Activated CD4-positive, alpha-beta T cell treated with anti-CD3 and anti-CD28 coated beads, Interleukin-2, Interleukin-4, amounts not matched to agents 100 ng/mL and 50 ng/mL, durations not matched to agents 16 hours and 8 hours (primary cell): Measurements from ENCODE around the gene THTPA.
A peak's percentile ranks its signal among the peaks of the same experiment; 100 is the strongest.

Experiments
- DNase-seq: peaks from one replicate; pipeline ENCODE4 v3.0.0-alpha.2; 2020; ENCODE audit warnings: low spot score

The THTPA gene

DNA sequence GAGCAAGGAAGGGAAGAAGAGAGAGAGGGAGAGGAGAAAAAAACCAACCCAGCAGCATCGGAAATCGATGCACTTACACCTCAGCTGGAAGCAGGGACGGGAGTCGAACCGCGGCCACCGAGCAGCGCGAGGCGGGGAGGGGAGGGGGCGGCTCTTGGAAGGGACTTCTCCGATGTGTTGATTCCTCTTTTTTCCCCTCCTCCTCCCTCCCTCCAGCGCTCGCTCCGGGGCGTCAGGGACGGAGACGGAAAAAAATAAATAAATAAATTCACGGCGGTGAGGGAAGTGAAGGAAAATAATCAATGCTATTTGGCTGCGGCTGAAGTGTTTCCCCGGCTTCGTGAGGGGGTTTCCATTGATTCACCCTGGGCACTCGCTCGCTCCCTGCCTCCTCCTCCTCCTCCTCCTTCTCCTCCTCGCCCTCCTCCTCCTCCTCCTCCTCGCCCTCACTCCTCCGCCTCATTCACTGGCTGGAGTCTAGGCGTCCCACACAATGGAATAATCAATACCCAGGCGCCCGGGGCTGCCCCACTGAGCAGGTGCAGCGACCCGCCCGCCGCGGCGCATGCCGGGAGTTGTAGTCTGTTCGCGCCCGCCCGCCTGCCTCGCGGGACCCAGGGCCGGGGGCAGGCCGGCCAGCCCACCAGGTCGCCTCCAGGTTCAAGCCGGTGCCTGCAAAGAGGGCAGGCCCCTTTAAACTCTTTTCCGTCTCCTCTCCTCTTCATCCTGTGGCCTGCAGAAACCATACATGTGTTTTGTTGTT is 4.6 kb upstream of the THTPA start, which contains the start of gene ZFHX2:
TSS of gene ZFHX2 (minus strand) at position 500 of the 763 bp plus-strand sequence. CDS start 16,440 bp downstream, outside the sequence.
- peak; percentile 85 for DNase-seq

DNA sequence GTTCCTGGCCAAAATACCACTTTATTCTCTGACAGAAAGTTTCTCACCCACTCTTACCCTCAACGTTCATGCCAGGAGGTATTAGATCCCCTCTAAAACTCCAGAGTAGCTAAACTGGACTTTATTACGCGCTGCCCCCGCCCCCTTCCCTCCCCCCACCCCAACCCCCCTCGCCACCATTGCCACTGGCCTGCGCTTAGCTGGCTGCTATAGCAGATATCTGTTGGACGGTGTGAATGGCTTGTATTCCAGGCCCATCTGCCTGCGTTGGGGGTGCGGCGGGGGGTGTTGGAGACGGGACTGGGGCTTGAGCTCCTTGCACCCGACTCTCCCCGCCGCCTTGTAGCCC is 564 bp upstream of the THTPA start:
- no peak for DNase-seq

DNA sequence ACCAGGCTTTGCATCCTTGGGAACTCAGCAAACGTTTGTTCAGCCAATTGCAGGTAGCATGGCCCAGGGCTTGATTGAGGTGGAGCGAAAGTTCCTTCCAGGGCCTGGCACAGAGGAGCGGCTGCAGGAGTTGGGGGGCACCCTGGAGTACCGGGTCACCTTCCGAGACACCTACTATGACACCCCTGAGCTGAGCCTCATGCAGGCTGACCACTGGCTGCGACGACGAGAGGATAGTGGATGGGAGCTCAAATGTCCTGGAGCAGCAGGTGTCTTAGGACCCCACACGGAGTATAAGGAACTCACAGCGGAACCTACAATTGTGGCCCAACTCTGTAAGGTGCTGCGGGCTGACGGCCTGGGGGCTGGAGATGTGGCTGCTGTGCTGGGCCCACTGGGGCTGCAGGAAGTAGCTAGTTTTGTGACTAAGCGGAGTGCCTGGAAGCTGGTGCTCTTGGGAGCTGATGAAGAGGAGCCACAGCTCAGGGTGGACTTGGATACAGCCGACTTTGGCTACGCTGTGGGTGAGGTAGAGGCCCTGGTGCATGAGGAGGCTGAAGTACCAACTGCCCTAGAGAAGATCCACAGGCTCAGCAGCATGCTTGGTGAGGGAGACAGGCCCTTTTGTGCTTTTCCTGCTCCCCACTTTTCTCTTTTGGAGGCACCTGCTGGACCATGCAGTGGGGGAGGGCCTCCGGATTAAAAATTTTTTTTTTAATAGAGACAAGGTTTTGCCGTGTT is 799 bp downstream of the THTPA start:
- no peak for DNase-seq

DNA sequence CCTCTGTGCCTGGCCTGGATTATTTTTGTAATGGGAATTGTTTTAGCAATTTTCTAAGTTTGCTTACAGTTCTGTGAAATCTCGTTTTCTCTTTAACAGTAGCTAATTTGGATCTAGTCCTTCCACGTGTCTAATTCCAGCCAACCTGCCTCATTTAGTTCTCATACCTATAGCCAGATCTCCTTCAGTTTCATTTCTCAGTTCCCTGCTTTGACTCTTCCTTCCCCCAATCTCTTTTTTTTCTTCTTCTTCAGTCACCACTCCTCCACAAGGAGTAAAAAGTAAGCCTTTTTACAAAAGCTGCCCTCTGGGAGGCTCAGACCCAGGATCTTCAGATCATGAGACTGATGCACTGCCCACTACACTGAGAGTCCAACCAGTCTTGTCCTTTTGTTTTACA is 1.4 kb downstream of the THTPA start:
- DNase-seq = no peak

DNA sequence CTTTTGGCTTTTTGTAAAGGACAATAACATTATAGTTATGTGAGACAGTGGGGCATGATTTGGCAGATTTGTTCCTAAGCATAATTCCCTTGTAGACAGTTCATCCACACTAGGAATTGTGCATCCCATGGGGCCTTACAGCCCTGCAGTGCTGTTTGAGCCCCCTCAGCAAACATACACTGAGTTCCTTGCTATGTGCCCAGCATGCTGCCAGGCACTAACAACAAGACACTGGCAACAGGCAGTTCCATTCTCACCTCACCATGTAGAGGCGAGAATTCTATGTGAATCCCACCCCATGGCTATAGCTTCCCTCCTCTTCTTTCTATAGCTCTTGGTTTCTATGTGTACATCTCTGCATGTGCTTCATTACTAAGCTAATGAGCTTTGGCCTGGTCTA is 1.9 kb downstream of the THTPA start:
- no peak for DNase-seq

DNA sequence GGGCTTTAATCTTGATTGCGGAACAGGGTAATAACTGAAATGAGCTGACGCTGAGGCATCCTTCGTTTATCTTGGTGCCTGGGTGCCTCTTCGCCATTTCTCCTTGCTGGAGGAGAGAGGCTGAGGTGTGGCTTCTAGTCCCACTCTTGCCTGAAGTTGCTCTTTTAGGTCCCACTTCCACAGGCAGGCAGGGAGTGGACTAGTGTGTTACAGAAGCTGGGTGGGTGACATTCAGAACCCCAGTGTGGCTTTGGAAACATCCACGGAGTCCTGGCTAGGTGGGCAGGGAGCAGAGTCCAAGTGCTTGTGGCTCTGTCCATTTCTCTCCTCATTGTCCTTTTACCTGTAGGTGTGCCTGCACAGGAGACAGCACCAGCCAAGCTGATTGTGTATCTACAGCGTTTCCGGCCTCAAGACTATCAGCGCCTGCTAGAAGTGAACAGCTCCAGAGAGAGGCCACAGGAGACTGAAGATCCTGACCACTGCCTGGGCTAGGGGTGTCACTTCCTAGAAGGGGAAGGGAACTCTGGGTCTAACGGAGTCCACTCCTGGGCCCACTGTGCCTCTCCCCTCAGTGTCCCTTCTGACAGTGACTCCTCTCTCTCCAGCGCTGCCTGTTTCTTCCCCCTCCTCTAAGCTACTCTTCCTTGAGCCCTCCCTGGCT is 2.4 kb downstream of the THTPA start:
- DNase-seq = no peak

DNA sequence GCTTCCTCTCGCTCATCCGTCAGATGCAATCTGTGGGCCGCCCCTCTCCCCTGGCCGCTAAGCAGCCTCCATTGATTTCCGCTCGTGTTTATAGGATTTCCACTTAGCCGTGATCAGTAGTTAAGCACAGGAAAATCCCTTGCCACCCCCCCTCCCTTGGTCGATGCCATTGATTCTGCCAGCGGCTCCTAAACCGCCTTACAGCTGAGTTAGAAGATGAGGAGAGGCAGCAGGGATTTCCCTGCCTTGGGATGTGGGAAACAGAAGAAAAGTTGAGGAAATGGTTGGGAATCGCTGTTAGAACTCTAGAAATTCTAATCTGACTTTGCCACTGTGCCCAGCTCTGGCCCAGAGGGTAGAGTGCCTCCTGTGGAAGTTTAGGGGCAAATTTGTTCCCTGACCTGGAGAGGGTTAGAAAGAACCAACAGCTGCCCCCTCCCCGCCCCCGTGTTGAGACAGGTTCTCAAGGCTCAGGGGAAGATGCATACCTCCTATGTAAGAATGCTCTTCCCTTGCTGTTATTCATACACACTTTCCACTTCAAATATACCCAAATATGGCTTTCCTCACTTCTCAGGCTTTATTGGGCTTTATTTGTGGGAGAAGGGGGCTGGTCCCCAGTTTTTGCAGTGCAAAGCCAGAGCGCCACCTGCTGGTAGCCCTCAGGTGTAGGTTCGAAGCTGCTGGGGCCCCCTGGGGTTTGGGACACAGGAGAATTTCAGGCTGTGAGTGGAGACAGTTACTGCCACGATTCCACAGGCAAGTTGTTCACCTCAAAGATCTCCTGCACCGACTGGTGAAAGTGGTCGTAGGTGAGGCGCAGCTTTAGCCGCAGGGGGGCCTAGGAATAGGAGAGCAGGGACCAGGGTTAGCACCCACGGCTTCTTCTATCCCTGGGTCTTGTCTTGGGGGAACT is 3.2 kb downstream of the THTPA start:
- peak; percentile 68 for DNase-seq

DNA sequence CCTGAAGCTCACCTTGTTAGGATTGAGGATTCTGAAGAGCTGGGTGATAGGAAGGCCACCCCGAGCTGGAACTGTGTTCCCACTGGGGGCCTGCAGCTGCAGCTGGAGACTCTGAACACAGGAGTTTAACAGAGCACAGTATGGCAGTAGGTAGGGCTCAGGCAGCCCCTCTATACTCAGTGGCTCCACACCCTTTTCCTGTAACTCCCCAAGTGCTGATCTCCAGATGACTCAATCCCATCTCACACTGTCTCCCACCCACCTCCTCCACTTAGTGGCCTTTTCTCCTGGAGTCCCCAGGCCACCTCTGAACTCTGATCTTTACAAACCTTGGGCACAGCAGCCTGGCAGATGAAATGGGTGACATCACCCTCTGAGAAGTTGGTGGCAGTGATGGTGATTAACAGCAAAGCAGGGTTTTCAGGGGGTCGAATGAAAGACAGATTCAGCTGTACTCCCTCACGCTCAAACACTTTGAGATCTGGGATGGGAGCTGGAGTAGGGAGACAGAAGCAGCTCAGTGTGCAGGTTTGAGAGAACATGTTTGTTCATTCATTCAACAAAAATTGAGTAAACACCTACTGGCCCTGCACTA is 4.0 kb downstream of the THTPA start:
- no peak for DNase-seq

DNA sequence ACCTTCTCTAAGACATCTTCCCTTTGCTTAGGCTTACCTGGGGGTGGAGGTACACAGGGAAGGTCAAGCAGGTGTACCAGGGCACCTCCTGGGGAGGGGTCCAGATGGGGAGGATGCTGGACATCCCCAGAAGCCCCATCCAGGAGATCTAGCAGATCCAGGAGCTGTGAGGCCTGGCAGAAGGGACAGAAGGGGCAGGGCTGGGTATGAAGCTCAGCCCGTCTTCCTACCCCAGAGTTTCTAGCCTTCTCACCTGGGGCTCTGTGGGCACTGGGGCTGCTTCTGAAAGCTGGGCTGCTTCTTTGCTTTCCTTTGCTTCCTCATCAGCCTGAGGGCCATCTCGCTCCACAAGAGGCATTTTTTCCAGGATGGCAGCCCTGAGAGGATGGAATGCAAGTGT is 5.2 kb downstream of the THTPA start:
- no peak for DNase-seq

DNA sequence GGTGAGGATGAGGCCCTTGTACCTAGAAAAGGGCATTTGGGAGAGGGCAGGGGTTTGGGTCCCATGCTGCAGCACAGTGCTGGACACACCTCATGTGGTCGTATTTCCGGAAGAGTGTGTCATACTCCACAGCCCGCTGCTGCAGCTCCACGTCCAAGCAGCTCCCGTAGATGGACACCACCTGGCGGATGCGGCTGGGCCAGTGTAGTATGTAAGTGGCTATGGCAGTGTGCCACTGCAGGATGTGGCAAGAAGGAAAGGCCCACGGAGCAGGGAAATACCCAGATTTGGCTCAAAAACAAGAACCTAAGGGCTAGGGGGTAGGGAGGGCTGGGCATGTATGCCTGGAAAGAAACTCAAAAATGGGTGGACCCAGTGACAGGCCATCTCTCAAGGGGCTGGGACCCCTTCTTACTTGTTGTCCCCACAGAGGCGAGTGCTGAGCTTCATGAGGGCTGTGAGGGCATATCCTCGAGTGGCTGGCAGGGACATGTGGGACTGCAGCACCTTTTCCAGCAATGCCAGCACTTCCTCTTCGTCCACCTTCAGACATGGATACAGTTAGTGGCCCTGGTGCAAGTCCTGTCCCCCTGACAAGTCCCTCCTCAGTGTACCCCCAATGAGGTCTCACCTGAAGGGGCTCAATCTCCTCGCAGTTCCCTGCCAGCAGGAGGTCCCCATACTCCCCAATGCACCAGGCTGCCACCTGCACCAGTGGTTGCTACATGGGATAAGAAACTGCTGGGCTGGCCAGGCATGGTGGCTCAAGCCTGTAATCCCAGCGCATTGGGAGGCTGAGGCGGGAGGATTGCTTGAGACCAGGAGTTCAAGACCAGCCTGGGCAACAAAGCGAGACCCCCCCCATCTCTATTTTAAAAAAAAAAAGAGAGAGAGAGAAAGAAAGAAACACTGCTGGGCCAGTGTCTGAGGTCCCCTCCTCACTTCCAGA is 6.1 kb downstream of the THTPA start:
- no peak for DNase-seq

DNA sequence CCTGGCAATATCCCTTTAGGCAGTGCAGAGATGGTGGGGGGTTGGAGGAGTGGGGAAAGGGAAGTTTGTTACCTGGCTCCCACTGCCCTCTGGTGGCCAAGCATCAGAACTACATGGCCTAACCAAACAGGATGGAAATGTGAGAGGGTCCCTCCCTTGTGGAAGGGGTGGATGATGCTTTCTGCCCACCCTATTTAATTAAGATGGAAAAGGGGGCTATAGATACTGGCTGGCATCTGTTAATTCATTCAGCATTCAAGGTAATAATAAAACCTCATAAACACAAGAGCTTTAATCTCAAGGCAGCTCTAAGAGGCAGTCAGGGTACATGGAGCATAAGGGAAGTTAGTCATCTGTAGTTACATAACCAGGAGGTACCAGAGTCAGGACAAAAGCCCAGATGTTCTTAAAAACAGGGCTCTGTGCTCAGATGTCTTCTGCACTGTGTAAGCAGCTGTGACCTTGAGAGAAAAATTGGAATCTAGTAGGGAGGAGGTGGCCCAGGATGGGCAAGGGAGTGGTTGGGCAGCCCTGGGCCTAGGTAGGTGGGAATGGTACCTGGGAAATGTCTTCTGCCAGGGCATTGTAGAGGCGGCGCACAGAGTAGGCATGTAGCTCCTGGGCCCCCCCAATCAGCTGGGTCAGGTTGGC is 6.9 kb downstream of the THTPA start:
- peak; percentile 55 for DNase-seq

DNA sequence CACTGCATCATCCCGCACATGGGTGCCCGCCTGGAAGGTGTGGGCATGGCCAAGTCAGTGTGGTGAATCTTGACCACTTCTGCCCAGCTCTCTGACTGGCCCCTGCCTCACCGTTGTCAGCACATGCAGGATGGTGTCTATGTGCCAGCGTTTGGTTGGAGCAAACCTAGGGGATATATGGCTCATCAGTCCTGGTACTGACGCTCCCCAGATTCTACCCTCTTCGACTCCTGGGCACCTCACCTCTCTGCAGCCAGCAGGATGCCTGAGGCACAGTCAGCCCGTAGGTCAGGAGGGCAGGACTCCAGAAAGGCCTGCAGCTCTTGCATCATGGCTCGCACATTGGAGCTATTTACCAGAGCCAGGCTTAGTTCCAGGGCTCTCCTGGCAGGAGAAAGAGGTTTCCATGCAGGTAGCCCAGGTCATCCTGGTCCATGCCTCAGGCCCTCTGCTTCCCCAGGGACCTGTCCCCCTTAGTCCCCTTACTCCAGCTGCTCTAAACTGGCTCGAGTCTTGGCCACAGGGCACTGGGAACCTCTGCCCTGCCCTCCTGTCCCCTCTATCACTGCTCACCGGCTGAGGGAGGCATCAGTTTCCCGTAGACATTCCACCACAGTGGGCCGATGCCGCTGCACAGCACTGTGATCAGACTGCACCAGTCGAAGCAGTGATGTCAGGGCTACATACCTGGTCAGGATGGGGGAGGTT is 7.6 kb downstream of the THTPA start:
- no peak for DNase-seq

DNA sequence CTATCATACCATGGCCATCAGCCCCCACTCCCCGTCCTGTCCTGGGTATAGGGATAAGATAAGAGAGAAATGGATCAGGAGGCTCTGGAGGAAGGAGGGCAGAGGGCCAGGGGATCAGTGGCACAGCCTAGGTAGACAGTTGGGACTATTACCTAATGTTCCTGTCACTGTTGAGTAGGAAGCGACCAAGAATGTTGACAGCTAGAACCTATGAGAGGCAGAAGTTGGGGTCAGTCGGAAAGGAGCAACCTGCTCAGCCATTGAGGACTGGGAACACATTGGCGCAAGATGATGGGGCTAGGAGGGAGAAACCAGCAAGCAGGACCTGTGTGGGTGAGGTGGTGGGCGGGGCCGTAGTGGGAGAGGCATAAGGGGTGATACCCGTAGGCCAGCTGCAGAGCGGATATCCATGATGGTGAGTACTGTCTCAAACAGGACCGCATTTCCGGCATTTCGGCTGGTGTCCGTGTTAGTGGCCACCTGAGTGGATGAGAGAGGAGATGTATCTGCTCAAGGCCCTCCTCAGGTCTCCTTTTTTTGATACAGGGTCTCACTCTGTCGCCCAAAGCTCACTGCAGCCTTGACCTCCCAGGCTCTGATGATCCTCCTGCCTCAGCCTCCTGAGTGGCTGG is 8.2 kb downstream of the THTPA start:
- DNase-seq = no peak

DNA sequence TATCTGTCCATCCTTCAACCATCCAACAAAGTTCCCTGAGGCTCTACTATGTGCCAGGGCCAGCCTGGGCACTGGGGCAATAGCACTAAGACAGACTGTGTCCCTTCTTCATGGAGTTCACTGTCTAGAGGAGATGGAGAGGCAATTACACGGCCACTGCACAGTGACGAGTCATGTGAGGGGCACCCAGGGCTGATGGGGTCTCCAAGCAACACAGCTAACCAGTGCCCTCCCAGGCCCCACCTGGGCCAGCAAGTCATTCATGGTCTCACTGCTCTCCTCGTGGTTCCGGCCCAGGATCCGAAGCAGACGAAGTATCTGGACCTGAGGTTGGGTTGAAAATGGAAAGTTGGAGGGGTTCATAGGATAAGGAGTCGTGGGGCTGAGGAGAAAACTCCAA is 8.8 kb downstream of the THTPA start:
- DNase-seq = no peak

DNA sequence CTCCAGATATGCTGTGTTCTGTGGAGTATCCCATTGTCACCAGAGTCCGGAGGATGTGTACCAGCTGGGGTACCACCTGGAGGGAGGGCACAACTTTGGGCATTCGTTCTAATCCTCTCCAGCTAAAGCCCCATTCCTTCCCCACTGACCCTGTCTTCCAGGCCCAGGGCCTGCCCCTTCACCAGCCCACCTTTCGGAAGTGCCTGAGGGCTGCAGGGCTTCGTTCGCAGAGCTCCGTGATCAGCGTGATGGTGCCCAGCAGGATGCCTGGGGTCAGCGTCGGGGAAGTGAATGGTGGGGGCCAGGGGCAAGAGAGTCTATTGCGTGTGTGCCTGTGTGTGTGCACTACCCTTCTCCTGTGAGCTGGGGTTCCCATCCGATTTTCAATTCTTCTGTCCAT is 9.6 kb downstream of the THTPA start:
- DNase-seq = no peak

DNA sequence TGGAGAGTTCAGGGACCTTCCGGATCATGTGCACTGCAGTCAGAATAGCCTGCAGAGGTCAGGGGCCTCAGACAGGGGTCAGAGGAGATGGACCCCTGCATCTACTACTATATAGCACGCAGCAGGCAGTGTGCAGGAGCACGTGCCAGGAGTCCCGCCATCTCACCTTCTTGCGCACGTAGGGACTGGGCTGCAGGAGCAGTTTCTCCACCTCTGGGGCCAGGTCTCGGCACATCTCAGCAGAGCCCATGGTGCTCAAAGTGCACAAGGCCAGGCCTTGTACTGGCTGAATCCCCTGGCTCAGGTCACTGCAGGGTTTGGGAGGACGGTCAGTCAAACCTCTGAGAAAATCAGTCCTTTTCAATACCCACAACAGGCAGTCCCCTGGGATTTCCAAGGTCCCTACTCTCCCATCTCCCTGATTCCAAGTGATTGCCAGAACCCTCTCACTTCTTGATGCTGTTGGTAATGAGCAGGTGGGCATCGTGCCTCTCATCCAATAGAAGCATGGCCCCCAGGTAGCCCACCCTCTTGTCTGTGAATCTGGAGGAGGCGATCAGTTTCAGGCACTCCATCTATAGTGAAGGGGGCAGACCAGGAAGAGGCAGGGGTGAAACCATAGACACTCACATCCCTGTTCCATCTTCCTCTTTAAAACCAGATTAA is 10.2 kb downstream of the THTPA start:
- no peak for DNase-seq

DNA sequence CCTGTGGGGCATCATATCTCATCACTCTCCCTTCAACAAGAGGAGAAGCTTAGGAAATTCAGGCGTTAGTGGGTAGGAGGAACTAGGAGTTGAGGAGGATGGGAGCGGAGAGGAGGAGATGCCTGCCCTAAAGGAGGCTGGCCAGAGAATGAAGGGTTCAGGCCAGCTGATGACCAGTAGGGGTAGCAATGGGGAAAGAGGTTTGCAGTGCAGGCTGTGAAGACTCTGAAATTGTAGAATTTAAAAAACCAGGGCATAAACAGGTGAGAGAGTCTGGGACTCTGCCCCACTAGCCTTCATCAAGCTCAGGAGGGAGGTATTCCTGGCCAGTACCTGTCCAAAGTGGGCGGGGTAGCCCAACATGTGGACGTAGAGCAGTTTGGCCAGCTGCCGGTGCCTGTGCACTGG is 10.7 kb downstream of the THTPA start:
- no peak for DNase-seq
